HEK293 (cell line): ENCODE results near the gene MIB2.

Experiments used
- CTCF ChIA-PET: fragments of 350-600 bp; formaldehyde crosslinking; extraction: SDS; loops from one replicate; lab custom pipeline; 2021; ENCODE audit warnings: antibody characterized with exemption; lab: Yijun Ruan, JAX
- POLR2A ChIA-PET: fragments of 300-600 bp; formaldehyde crosslinking; extraction: SDS; loops from one replicate; lab custom pipeline; 2020; ENCODE audit warnings: antibody characterized with exemption, inconsistent platforms; lab: Yijun Ruan, JAX
- H3K27ac ChIP-seq: fragments of 200-500 bp; sonication (Bioruptor generic); 2 replicates; pipeline ENCODE4 v1.5.1; 2014; ENCODE audit warnings: low read depth, low read length, control low read depth, inconsistent platforms; ENCODE audit errors: extremely low read depth
- H3K36me3 ChIP-seq, 2 experiments: fragments of 200-500 bp in 1 of 2; sonication (Bioruptor generic) in 1 of 2; 1 replicate in 1 of 2; 2 replicates in 1 of 2; pipeline ENCODE4 v1.5.1; 2014 to 2017; ENCODE audit warnings: inconsistent platforms in 2 of 2, low read length in 2 of 2; ENCODE audit not compliant: control insufficient read depth in 2 of 2, insufficient read depth in 1 of 2
- H3K4me1 ChIP-seq: fragments of 200-500 bp; sonication (Bioruptor generic); 2 replicates; pipeline ENCODE4 v1.5.1; 2014; ENCODE audit warnings: mild to moderate bottlenecking, low read length, inconsistent platforms; ENCODE audit not compliant: control insufficient read depth, insufficient read depth
- H3K4me3 ChIP-seq: 2 replicates; pipeline ENCODE4 v1.5.1; 2011; ENCODE audit warnings: low read depth, mild to moderate bottlenecking, control low read depth, low read length, moderate library complexity
- H3K9me3 ChIP-seq: fragments of 200-500 bp; sonication (Bioruptor generic); 2 replicates; pipeline ENCODE4 v1.5.1; 2014; ENCODE audit warnings: low read depth, low read length, inconsistent platforms; ENCODE audit not compliant: control insufficient read depth, insufficient read depth
- EGR2 ChIP-seq: fragments of 450-650 bp; formaldehyde crosslinking; IDR thresholded peaks from 2 replicates; pipeline ENCODE4 v1.5.1; 2016; ENCODE audit warnings: low read depth, missing biosample characterization, missing genetic modification characterization
- GLIS1 ChIP-seq: fragments of 450-650 bp; formaldehyde crosslinking; IDR thresholded peaks from 2 replicates; pipeline ENCODE4 v1.5.1; 2016; ENCODE audit warnings: missing biosample characterization, missing genetic modification characterization
- HOXA7 ChIP-seq: sonication (generic); formaldehyde crosslinking; IDR thresholded peaks from 2 replicates; pipeline ENCODE4 v1.8.1; 2022; ENCODE audit warnings: missing genetic modification reagents, borderline replicate concordance
- KLF16 ChIP-seq: fragments of 450-650 bp; formaldehyde crosslinking; IDR thresholded peaks from 2 replicates; pipeline ENCODE4 v1.5.1; 2017; ENCODE audit warnings: missing biosample characterization, missing genetic modification characterization
- KLF9 ChIP-seq: fragments of 450-650 bp; formaldehyde crosslinking; IDR thresholded peaks from 2 replicates; pipeline ENCODE4 v1.5.1; 2016; ENCODE audit warnings: missing biosample characterization, missing genetic modification characterization, low read depth
- REST ChIP-seq: fragments of 450-650 bp; formaldehyde crosslinking; IDR thresholded peaks from 2 replicates; pipeline ENCODE4 v1.5.1; 2016; ENCODE audit warnings: missing biosample characterization, missing genetic modification characterization
- SP3 ChIP-seq: fragments of 450-650 bp; formaldehyde crosslinking; IDR thresholded peaks from 2 replicates; pipeline ENCODE4 v1.5.1; 2016; ENCODE audit warnings: missing biosample characterization, missing genetic modification characterization
- YY1 ChIP-seq: fragments of 450-650 bp; formaldehyde crosslinking; IDR thresholded peaks from 2 replicates; pipeline ENCODE4 v1.5.1; 2018; ENCODE audit warnings: missing biosample characterization, missing genetic modification characterization
- ZBTB6 ChIP-seq: fragments of 450-650 bp; formaldehyde crosslinking; IDR thresholded peaks from 2 replicates; pipeline ENCODE4 v1.5.1; 2017; ENCODE audit warnings: missing biosample characterization, missing genetic modification characterization
- ZFHX2 ChIP-seq: fragments of 450-650 bp; formaldehyde crosslinking; conservative IDR thresholded peaks from 2 replicates; pipeline ENCODE4 v1.5.1; 2016; ENCODE audit warnings: missing biosample characterization, missing genetic modification characterization
- ZIC2 ChIP-seq: fragments of 450-650 bp; formaldehyde crosslinking; IDR thresholded peaks from 2 replicates; pipeline ENCODE4 v1.5.1; 2016; ENCODE audit warnings: missing biosample characterization, missing genetic modification characterization
- ZNF175 ChIP-seq: fragments of 450-650 bp; formaldehyde crosslinking; IDR thresholded peaks from 2 replicates; pipeline ENCODE4 v1.5.1; 2016; ENCODE audit warnings: missing biosample characterization, missing genetic modification characterization
- ZNF2 ChIP-seq: fragments of 450-650 bp; formaldehyde crosslinking; IDR thresholded peaks from 2 replicates; pipeline ENCODE4 v1.5.1; 2016; ENCODE audit warnings: missing biosample characterization, missing genetic modification characterization
- ZNF350 ChIP-seq: fragments of 450-650 bp; formaldehyde crosslinking; IDR thresholded peaks from 2 replicates; pipeline ENCODE4 v1.5.0; 2017; ENCODE audit warnings: missing biosample characterization, mild to moderate bottlenecking, missing genetic modification characterization
- ZNF394 ChIP-seq: fragments of 450-650 bp; formaldehyde crosslinking; IDR thresholded peaks from 2 replicates; pipeline ENCODE4 v1.5.1; 2016; ENCODE audit warnings: missing biosample characterization, missing genetic modification characterization, mild to moderate bottlenecking, moderate library complexity, borderline replicate concordance
- ZNF623 ChIP-seq: fragments of 450-650 bp; formaldehyde crosslinking; IDR thresholded peaks from 2 replicates; pipeline ENCODE4 v1.5.1; 2016; ENCODE audit warnings: missing biosample characterization, missing genetic modification characterization
- ZNF624 ChIP-seq: fragments of 450-650 bp; formaldehyde crosslinking; IDR thresholded peaks from 2 replicates; pipeline ENCODE4 v1.5.1; 2017; ENCODE audit warnings: missing biosample characterization, missing genetic modification characterization
- ZNF677 ChIP-seq: fragments of 450-650 bp; IDR thresholded peaks from 2 replicates; pipeline ENCODE4 v1.5.0; 2018; ENCODE audit warnings: missing biosample characterization, mild to moderate bottlenecking, missing genetic modification characterization, moderate library complexity
- ZNF76 ChIP-seq: fragments of 450-650 bp; formaldehyde crosslinking; IDR thresholded peaks from 2 replicates; pipeline ENCODE4; 2016; ENCODE audit warnings: low read depth, missing biosample characterization, missing genetic modification characterization, borderline replicate concordance
- ZNF776 ChIP-seq: fragments of 450-650 bp; formaldehyde crosslinking; IDR thresholded peaks from 2 replicates; pipeline ENCODE4 v1.5.0; 2017; ENCODE audit warnings: missing biosample characterization, missing genetic modification characterization, borderline replicate concordance
- ZNF785 ChIP-seq: fragments of 450-650 bp; formaldehyde crosslinking; IDR thresholded peaks from 2 replicates; pipeline ENCODE4 v1.5.1; 2016; ENCODE audit warnings: missing biosample characterization, missing genetic modification characterization
- ZNF792 ChIP-seq: fragments of 450-650 bp; formaldehyde crosslinking; IDR thresholded peaks from 2 replicates; pipeline ENCODE4 v1.5.1; 2016; ENCODE audit warnings: missing biosample characterization, missing genetic modification characterization
- ZSCAN23 ChIP-seq: fragments of 450-650 bp; formaldehyde crosslinking; IDR thresholded peaks from 2 replicates; pipeline ENCODE4 v1.5.1; 2016; ENCODE audit warnings: missing biosample characterization, missing genetic modification characterization
- TF ChIP-seq, protein P1 (sequence below): fragments of 450-650 bp; formaldehyde crosslinking; IDR thresholded peaks from 2 replicates; pipeline ENCODE4 v1.5.1; 2016; ENCODE audit warnings: missing biosample characterization, missing genetic modification characterization

Gene MIB2

DNA sequence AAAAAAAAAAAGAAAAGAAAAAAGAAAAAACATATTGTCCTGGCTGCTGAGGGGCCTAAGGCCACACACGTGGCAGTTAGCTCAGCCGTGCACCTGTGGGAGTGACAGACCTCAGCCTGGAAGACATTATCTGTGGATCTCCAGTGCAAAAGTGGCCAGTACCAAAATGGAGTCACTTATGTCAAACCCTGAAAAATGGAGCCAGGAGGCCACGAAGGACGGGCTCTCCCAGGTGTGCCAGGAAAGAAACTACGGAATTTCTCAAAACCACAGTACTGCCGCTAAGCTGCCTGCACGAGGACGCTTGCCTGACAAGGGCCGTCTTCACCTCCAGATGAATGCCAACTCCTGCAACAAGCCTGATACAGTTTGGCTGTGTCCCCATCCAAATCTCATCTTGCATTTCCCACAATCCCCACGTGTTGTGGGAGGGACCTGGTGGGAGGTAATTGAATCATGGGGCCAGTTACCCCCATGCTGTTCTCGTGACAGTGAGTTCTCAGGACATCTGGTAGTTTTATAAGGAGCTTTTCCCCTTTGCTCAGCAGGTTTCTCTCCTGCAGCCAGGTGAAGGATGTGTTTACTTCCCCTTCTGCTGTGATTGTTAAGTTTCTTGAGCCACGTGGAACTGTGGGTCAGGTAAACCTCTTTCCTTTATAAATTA lies 5.3 kb upstream of the MIB2 start:
- CTCF ChIA-PET, result interaction anchor here (0.9 kb wide), 1 partner anchor 13 kb away, joined by 6 read pairs; no protein-coding TSS in a partner anchor
- H3K27ac ChIP-seq, result no peak overlapping the region
- POLR2A ChIA-PET, result no interaction called here

GRCh38 chr1:1610796-1611195 lies 4.5 kb upstream of the MIB2 start:
- ChIA-PET CTCF (interaction anchor here (0.9 kb wide), 1 partner anchor 13 kb away, joined by 6 read pairs; no protein-coding TSS in a partner anchor), POLR2A (interaction anchor here (0.7 to 1.2 kb wide), 2 partner anchors 18 to 22 kb away, joined by 3 to 4 read pairs; no protein-coding TSS in a partner anchor)
- no peak overlapping the region for H3K4me3 ChIP-seq
- no peaks in the 10 kb centered on the region for H3K9me3 ChIP-seq
- H3K36me3 ChIP-seq, result no peaks in the 10 kb centered on the region
- 0 out of 2 replicates have a peak, but pooled peaks cover 3% of the 10 kb centered on the region for H3K4me1 ChIP-seq
- TF ChIP-seq ZNF175 (tag by site-specific recombination) (no peak), ZBTB6 (tag by site-specific recombination) (no peak), ZSCAN23 (tag by site-specific recombination) (no peak), ZNF792 (no peak), SP3 (tag by site-specific recombination) (no peak), KLF16 (tag by site-specific recombination) (no peak), HOXA7 (CRISPR knock-in tag) (no peak), ZNF2 (no peak), ZNF677 (tag by site-specific recombination) (no peak), ZNF394 (tag by site-specific recombination) (no peak), ZNF350 (tag by site-specific recombination) (no peak), REST (no peak), ZNF776 (tag by site-specific recombination) (no peak), ZNF785 (tag by site-specific recombination) (no peak), YY1 (tag by site-specific recombination) (no peak)
- TF ChIP-seq, protein P1, sequence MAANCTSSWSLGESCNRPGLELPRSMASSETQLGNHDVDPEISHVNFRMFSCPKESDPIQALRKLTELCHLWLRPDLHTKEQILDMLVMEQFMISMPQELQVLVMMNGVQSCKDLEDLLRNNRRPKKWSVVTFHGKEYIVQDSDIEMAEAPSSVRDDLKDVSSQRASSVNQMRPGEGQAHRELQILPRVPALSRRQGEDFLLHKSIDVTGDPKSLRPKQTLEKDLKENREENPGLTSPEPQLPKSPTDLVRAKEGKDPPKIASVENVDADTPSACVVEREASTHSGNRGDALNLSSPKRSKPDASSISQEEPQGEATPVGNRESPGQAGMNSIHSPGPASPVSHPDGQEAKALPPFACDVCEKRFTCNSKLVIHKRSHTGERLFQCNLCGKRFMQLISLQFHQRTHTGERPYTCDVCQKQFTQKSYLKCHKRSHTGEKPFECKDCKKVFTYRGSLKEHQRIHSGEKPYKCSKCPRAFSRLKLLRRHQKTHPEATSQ (tag by site-specific recombination), result no peak
- H3K27ac ChIP-seq, result no peak overlapping the region

More for the DNA sequence above, 5.3 kb upstream of the MIB2 start:
- TF ChIP-seq ZFHX2, result peak; percentile 85
- TF ChIP-seq ZNF76 (tag by site-specific recombination), result peak; percentile 47; the same call in 1 of the 2 replicates
- TF ChIP-seq ZNF623 (tag by site-specific recombination), result no peak
- peak; percentile 58 for TF ChIP-seq GLIS1 (tag by site-specific recombination)
- TF ChIP-seq ZNF624, result no peak
- TF ChIP-seq ZIC2 (tag by site-specific recombination), result peak; percentile 87
- TF ChIP-seq KLF9, result no peak
- no peak for TF ChIP-seq ZNF776 (tag by site-specific recombination)
- no peak for TF ChIP-seq ZNF394 (tag by site-specific recombination)
- peak; percentile 68; the same call in 1 of the 2 replicates for TF ChIP-seq EGR2 (tag by site-specific recombination)
- H3K9me3 ChIP-seq, result no peaks in the 10 kb centered on the region
- H3K4me3 ChIP-seq, result no peak overlapping the region
- 0 out of 2 replicates have a peak, but pooled peaks cover 3% of the 10 kb centered on the region for H3K4me1 ChIP-seq
- no peaks in the 10 kb centered on the region for H3K36me3 ChIP-seq
